ENCODE data around the gene IER5L.

DNA sequence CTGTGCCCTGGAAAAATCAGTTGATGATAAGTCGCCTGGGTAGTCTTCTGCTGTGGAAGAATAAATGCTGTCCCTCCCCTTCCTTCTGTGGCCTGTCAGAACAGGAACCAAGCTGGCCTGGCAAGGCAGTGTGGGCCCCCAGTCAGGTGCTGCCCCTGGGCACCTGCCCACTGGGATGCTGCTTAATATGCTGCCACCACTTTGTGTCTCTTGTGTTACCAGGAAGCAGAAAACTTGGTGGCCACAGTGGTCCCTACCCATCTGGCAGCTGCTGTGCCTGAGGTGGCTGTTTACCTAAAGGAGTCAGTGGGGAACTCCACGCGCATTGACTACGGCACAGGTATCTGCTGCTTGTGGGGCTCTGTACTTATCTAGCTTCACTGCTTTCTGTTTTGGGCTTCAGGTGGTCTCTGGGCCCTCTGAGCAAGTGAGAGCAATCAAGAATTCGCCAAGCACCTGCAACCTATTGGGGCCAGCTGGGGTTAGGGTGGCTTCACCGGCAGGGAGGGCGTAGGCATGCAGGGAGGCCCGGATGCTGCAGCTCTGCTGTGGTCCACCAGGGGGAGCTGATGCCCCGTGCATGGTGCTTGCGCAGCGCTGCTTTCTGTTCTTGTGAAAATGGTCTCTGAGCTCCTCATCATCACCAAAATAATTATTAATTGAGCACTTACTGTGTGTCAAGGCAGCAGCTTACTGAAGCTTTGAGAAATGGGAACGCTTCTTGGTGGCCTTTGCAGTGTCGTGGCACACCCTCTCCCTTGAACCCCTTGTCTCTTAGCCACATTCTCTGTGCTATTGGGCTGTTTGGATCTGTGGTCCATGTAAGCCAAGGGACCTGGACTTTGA is 46.5 kb downstream of the IER5L start:
- no peak for TF ChIP-seq EP300 (IDR thresholded peaks at IDR 0.05; ENCODE audit: borderline replicate concordance in 1 of 2, low read depth in 1 of 2, low read length in 1 of 2)
- TF ChIP-seq, protein P1, sequence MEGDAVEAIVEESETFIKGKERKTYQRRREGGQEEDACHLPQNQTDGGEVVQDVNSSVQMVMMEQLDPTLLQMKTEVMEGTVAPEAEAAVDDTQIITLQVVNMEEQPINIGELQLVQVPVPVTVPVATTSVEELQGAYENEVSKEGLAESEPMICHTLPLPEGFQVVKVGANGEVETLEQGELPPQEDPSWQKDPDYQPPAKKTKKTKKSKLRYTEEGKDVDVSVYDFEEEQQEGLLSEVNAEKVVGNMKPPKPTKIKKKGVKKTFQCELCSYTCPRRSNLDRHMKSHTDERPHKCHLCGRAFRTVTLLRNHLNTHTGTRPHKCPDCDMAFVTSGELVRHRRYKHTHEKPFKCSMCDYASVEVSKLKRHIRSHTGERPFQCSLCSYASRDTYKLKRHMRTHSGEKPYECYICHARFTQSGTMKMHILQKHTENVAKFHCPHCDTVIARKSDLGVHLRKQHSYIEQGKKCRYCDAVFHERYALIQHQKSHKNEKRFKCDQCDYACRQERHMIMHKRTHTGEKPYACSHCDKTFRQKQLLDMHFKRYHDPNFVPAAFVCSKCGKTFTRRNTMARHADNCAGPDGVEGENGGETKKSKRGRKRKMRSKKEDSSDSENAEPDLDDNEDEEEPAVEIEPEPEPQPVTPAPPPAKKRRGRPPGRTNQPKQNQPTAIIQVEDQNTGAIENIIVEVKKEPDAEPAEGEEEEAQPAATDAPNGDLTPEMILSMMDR (IDR thresholded peaks at IDR 0.05): peak; percentile 97
- no peak for TF ChIP-seq TEAD4 (IDR thresholded peaks at IDR 0.05; ENCODE audit: borderline replicate concordance, insufficient read depth)
- no peak for TF ChIP-seq NFIC (IDR thresholded peaks at IDR 0.05; ENCODE audit: borderline replicate concordance)
- no peak for TF ChIP-seq FOXM1 (IDR thresholded peaks at IDR 0.05; ENCODE audit: low read depth)
- no peak for TF ChIP-seq JUND (IDR thresholded peaks at IDR 0.05)
- TF ChIP-seq RFX5 (IDR thresholded peaks at IDR 0.05; ENCODE audit: low read length): no peak
- no peak for TF ChIP-seq GABPA (IDR thresholded peaks at IDR 0.05; ENCODE audit: low read depth)
- no peak for TF ChIP-seq TAF1 (IDR thresholded peaks at IDR 0.05; ENCODE audit: borderline replicate concordance, low read depth, low read length)
- no peak for TF ChIP-seq POLR2AphosphoS5 (IDR thresholded peaks at IDR 0.05; ENCODE audit: low read depth, low read length)

Data from SK-N-SH (cell line).